Measurements from ENCODE around the gene VCP. TPM values are rescaled to one million over a fixed set of nuclear protein-coding genes. Genes with fewer than 3 reads are reported as not detected.
A peak's percentile ranks its signal among the peaks of the same experiment; 100 is the strongest.

Gene VCP
- total and polyA plus RNA-seq, 9 of the 15 experiments (the other 6 are each of a cell fraction or from before 2014, with no cell fraction given): 7.1 to 257 (median 199) TPM

DNA sequence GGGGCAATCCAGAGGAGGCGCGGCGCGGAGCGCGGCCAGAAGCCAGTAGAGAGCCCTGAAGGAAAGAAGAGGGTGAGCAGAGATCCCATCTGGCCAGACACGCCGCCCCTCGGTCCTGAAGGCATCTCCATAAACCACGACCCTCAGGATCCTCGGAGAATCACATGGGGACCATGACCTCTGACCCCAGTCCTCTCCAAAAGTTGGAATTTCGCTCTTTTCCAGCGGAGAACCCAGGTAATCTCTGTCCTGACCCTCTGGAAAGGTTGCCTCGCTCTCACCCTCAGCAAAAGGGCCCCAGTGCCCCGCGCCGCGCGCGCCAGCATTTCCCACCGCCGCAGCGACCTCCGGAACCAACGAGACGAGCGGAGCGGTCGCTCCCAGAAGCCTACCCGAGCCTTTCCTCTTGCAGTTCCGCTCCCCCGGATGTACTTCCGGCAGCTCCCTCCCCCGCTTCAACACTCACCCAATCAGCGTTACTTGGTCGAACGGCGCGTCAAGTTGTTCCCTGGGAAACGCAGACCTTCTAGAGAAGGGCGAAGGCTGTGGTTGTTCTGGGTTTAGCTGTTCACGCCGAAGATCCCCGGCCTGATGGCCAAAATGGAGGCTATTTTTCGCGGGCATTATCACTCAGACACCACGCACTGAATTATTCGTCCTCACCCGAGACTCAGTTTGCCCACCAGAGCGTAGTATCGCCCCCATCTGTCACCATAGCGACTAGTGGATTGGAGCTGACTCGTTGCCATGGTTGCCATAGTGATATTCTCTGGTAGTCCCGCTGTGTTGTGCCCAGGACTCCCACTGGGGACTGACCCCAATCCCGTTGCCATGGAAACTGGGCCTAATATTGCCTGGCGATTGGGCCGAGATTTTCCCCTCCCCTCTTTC is 30.6 kb upstream of the VCP start, which contains the start of gene STOML2 (continued):
- TF ChIP-seq, protein P1, sequence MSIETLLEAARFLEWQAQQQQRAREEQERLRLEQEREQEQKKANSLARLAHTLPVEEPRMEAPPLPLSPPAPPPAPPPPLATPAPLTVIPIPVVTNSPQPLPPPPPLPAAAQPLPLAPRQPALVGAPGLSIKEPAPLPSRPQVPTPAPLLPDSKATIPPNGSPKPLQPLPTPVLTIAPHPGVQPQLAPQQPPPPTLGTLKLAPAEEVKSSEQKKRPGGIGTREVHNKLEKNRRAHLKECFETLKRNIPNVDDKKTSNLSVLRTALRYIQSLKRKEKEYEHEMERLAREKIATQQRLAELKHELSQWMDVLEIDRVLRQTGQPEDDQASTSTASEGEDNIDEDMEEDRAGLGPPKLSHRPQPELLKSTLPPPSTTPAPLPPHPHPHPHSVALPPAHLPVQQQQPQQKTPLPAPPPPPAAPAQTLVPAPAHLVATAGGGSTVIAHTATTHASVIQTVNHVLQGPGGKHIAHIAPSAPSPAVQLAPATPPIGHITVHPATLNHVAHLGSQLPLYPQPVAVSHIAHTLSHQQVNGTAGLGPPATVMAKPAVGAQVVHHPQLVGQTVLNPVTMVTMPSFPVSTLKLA (conservative IDR thresholded peaks at IDR 0.05): peak; percentile 67 to 86; a peak in 3 of 4 replicates
- TF ChIP-seq IFI16 (CRISPR knock-in tag; IDR thresholded peaks at IDR 0.05) (no peak), FIP1L1 (IDR thresholded peaks at IDR 0.05; ENCODE audit: low read depth, low read length, poor library complexity, severe bottlenecking) (no peak), ZNF695 (CRISPR knock-in tag; IDR thresholded peaks at IDR 0.05) (no peak), RBFOX2 (IDR thresholded peaks at IDR 0.05; ENCODE audit: low read depth, low read length) (peak; percentile 96), HIVEP1 (CRISPR knock-in tag; IDR thresholded peaks at IDR 0.05) (no peak)
- TF ChIP-seq, protein P2, sequence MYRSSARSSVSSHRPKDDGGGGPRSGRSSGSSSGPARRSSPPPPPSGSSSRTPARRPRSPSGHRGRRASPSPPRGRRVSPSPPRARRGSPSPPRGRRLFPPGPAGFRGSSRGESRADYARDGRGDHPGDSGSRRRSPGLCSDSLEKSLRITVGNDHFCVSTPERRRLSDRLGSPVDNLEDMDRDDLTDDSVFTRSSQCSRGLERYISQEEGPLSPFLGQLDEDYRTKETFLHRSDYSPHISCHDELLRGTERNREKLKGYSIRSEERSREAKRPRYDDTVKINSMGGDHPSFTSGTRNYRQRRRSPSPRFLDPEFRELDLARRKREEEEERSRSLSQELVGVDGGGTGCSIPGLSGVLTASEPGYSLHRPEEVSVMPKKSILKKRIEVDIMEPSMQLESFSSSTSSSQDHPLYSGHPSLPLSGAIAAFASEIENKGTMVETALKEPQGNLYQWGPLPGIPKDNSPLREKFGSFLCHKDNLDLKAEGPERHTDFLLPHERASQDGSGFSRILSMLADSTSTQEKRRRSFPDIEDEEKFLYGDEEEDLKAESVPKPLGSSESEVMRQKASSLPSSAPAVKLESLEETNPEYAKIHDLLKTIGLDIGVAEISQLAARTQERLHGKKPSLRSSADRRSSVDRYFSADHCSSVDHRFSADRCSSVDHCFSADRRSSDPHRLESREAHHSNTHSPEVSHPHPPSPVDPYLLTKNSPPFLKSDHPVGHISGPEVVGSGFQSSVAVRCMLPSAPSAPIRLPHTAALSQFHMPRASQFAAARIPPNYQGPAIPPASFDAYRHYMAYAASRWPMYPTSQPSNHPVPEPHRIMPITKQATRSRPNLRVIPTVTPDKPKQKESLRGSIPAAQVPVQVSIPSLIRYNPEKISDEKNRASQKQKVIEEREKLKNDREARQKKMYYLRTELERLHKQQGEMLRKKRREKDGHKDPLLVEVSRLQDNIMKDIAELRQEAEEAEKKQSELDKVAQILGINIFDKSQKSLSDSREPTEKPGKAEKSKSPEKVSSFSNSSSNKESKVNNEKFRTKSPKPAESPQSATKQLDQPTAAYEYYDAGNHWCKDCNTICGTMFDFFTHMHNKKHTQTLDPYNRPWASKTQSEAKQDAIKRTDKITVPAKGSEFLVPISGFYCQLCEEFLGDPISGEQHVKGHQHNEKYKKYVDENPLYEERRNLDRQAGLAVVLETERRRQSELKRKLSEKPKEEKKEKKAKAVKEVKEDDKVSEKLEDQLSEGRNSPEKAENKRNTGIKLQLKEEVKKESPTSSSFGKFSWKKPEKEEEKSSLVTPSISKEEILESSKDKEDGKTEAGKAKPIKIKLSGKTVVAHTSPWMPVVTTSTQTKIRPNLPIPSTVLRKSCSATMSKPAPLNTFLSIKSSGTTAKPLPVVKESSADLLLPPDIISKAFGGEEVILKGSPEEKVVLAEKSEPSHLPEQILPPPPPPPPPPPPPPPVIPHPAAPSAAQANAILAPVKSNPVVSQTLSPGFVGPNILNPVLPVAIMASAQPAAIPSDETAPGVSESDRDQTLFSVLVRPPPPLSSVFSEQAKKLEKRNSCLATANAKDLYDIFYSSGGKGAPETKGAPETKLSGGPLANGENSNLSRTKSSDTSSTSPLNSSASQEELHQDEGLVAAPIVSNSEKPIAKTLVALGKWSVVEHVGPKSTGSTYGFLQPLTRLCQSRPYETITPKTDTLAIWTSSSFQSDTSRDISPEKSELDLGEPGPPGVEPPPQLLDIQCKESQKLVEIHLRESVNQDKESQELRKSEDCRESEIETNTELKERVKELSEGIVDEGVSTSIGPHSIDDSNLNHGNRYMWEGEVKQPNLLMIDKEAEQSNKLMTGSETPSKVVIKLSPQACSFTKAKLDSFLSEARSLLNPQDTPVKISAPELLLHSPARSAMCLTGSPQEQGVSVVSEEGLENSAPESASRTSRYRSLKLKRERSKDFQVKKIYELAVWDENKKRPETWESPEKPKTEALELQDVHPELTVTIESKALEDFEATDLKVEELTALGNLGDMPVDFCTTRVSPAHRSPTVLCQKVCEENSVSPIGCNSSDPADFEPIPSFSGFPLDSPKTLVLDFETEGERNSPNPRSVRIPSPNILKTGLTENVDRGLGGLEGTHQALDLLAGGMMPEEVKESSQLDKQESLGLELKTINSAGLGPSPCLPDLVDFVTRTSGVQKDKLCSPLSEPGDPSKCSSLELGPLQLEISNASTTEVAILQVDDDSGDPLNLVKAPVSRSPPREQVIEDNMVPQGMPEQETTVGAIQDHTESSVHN (IDR thresholded peaks at IDR 0.05; ENCODE audit: borderline replicate concordance in 1 of 2, low read depth in 1 of 2): no peak
- TF ChIP-seq, protein P3, sequence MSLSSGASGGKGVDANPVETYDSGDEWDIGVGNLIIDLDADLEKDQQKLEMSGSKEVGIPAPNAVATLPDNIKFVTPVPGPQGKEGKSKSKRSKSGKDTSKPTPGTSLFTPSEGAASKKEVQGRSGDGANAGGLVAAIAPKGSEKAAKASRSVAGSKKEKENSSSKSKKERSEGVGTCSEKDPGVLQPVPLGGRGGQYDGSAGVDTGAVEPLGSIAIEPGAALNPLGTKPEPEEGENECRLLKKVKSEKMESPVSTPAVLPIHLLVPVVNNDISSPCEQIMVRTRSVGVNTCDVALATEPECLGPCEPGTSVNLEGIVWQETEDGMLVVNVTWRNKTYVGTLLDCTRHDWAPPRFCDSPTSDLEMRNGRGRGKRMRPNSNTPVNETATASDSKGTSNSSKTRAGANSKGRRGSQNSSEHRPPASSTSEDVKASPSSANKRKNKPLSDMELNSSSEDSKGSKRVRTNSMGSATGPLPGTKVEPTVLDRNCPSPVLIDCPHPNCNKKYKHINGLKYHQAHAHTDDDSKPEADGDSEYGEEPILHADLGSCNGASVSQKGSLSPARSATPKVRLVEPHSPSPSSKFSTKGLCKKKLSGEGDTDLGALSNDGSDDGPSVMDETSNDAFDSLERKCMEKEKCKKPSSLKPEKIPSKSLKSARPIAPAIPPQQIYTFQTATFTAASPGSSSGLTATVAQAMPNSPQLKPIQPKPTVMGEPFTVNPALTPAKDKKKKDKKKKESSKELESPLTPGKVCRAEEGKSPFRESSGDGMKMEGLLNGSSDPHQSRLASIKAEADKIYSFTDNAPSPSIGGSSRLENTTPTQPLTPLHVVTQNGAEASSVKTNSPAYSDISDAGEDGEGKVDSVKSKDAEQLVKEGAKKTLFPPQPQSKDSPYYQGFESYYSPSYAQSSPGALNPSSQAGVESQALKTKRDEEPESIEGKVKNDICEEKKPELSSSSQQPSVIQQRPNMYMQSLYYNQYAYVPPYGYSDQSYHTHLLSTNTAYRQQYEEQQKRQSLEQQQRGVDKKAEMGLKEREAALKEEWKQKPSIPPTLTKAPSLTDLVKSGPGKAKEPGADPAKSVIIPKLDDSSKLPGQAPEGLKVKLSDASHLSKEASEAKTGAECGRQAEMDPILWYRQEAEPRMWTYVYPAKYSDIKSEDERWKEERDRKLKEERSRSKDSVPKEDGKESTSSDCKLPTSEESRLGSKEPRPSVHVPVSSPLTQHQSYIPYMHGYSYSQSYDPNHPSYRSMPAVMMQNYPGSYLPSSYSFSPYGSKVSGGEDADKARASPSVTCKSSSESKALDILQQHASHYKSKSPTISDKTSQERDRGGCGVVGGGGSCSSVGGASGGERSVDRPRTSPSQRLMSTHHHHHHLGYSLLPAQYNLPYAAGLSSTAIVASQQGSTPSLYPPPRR (CRISPR knock-in tag; IDR thresholded peaks at IDR 0.05; ENCODE audit: borderline replicate concordance): no peak
- TF ChIP-seq, protein P4, sequence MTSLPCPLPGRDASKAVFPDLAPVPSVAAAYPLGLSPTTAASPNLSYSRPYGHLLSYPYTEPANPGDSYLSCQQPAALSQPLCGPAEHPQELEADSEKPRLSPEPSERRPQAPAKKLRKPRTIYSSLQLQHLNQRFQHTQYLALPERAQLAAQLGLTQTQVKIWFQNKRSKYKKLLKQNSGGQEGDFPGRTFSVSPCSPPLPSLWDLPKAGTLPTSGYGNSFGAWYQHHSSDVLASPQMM (CRISPR knock-in tag; IDR thresholded peaks at IDR 0.05): no peak

Measured in K562 (cell line).